SK-N-SH (cell line): ENCODE data around the gene ZNF557. TPM values are rescaled to one million over a fixed set of nuclear protein-coding genes. Genes with fewer than 3 reads are reported as not detected.

ENCODE experiments used
- CTCF ChIA-PET: fragments of 300-600, 350-600 bp; formaldehyde crosslinking; extraction: SDS; loops from one replicate; lab custom pipeline; 2021; lab: Yijun Ruan, JAX
- POLR2A ChIA-PET: fragments of 350-600 bp; sonication (Branson Sonifier 250); formaldehyde crosslinking; extraction: SDS; loops from one replicate; lab custom pipeline; 2020; ENCODE audit warnings: antibody characterized with exemption, inconsistent platforms; lab: Yijun Ruan, JAX
- DNase-seq: peaks from one replicate; pipeline ENCODE4 v3.0.0; 2012
- H2AFZ ChIP-seq: fragments of 200-600 bp; sonication (generic); 2 replicates; pipeline ENCODE4 v1.8.1; 2016; ENCODE audit warnings: antibody characterized with exemption, mild to moderate bottlenecking, low read depth
- H3F3A ChIP-seq: fragments of 200-600 bp; sonication (generic); replicated peaks from 2 replicates; pipeline ENCODE3; 2016; ENCODE audit warnings: antibody characterized with exemption, mild to moderate bottlenecking; ENCODE audit not compliant: insufficient read depth
- H3K27ac ChIP-seq, 2 experiments: fragments of 200-500 bp in 1 of 2; fragments of 200-600 bp in 1 of 2; sonication (Bioruptor generic) in 1 of 2; sonication (generic), shearing (Covaris generic) in 1 of 2; 2 replicates each; pipeline versions ENCODE4 v1.5.1 to v1.6.1; 2014 to 2016; ENCODE audit warnings: low read depth in 2 of 2, inconsistent platforms in 1 of 2, low read length in 1 of 2, mild to moderate bottlenecking in 1 of 2, mixed read lengths in 1 of 2
- H3K27me3 ChIP-seq: fragments of 200-600 bp; sonication (generic), shearing (Covaris generic); 2 replicates; pipeline ENCODE4 v1.6.1; 2016; ENCODE audit warnings: mixed run types; ENCODE audit not compliant: insufficient read depth
- H3K36me3 ChIP-seq, 2 experiments: fragments of 200-500 bp in 1 of 2; fragments of 200-600 bp in 1 of 2; sonication (Bioruptor generic) in 1 of 2; sonication (generic) in 1 of 2; replicated peaks in 1 of 2; 2 replicates each; pipeline versions ENCODE3 to v1.5.1; 2014 to 2016; ENCODE audit warnings: low read length in 1 of 2, mild to moderate bottlenecking in 1 of 2; ENCODE audit not compliant: insufficient read depth in 2 of 2, control insufficient read depth in 1 of 2
- H3K4me1 ChIP-seq, 2 experiments: fragments of 200-500 bp in 1 of 2; fragments of 200-600 bp in 1 of 2; sonication (Bioruptor generic) in 1 of 2; sonication (generic), shearing (Covaris generic) in 1 of 2; 2 replicates each; pipeline versions ENCODE4 v1.5.1 to v1.6.1; 2014 to 2016; ENCODE audit warnings: low read depth in 1 of 2, low read length in 1 of 2, mixed run types in 1 of 2; ENCODE audit not compliant: insufficient read depth in 2 of 2, control insufficient read depth in 1 of 2
- H3K4me2 ChIP-seq: fragments of 200-600 bp; sonication (generic), shearing (Covaris generic); 2 replicates; pipeline ENCODE4 v1.6.1; 2017; ENCODE audit warnings: mixed run types
- H3K4me3 ChIP-seq, 2 experiments: fragments of 200-500 bp in 1 of 2; fragments of 200-600 bp in 1 of 2; sonication (Bioruptor generic) in 1 of 2; sonication (generic), shearing (Covaris generic) in 1 of 2; 2 replicates each; pipeline versions ENCODE4 v1.5.1 to v1.8.1; 2014 to 2016; ENCODE audit warnings: low read depth in 2 of 2, inconsistent platforms in 1 of 2, low read length in 1 of 2, mild to moderate bottlenecking in 1 of 2, mixed read lengths in 1 of 2, moderate library complexity in 1 of 2
- H3K79me2 ChIP-seq: fragments of 200-600 bp; sonication (generic); 2 replicates; pipeline ENCODE4 v1.8.1; 2017; ENCODE audit warnings: mild to moderate bottlenecking; ENCODE audit not compliant: insufficient read depth
- H3K9ac ChIP-seq: fragments of 200-600 bp; sonication (generic); 2 replicates; pipeline ENCODE4 v1.6.1; 2017; ENCODE audit warnings: mixed run types
- H3K9me2 ChIP-seq: fragments of 200-600 bp; sonication (generic); 2 replicates; pipeline ENCODE4 v1.6.1; 2017; ENCODE audit warnings: mixed run types
- H3K9me3 ChIP-seq: fragments of 200-600 bp; sonication (generic); 2 replicates; pipeline ENCODE4 v1.6.1; 2017; ENCODE audit warnings: mixed run types, mild to moderate bottlenecking, moderate library complexity
- H4K20me1 ChIP-seq: fragments of 200-600 bp; sonication (generic); 2 replicates; pipeline ENCODE4 v1.6.1; 2017; ENCODE audit warnings: mild to moderate bottlenecking, mixed run types; ENCODE audit not compliant: insufficient read depth
- ELF1 ChIP-seq: IDR thresholded peaks from 2 replicates; pipeline ENCODE4 v1.4.0; 2012
- EP300 ChIP-seq, 2 experiments: IDR thresholded peaks; 2 replicates each; pipeline versions ENCODE4 v1.4.0 to v1.6.1; 2012; ENCODE audit warnings: borderline replicate concordance in 1 of 2, low read depth in 1 of 2, low read length in 1 of 2
- FOSL2 ChIP-seq: IDR thresholded peaks from 2 replicates; pipeline ENCODE4 v1.4.0; 2012; ENCODE audit warnings: low read depth, mild to moderate bottlenecking, moderate library complexity, borderline replicate concordance
- FOXJ3 ChIP-seq: sonication (generic); formaldehyde crosslinking; IDR thresholded peaks from 2 replicates; pipeline ENCODE4 v1.5.1; 2020; ENCODE audit warnings: mild to moderate bottlenecking, missing genetic modification reagents
- FOXM1 ChIP-seq: IDR thresholded peaks from 2 replicates; pipeline ENCODE4 v1.4.0; 2012; ENCODE audit warnings: low read depth, mild to moderate bottlenecking
- GABPA ChIP-seq: IDR thresholded peaks from 2 replicates; pipeline ENCODE4 v1.4.0; 2012; ENCODE audit warnings: low read depth, mild to moderate bottlenecking
- JUND ChIP-seq: IDR thresholded peaks from 2 replicates; pipeline ENCODE4 v1.4.0; 2012
- NFIC ChIP-seq: IDR thresholded peaks from 2 replicates; pipeline ENCODE4 v1.4.0; 2012; ENCODE audit warnings: borderline replicate concordance
- NRF1 ChIP-seq: IDR thresholded peaks from 2 replicates; pipeline ENCODE4 v1.6.1; 2012; ENCODE audit warnings: low read depth, mild to moderate bottlenecking, low read length
- POLR2AphosphoS5 ChIP-seq: IDR thresholded peaks from 2 replicates; pipeline ENCODE4 v1.6.1; 2012; ENCODE audit warnings: low read depth, low read length
- RAD21 ChIP-seq: IDR thresholded peaks from 2 replicates; pipeline ENCODE4 v1.6.1; 2012; ENCODE audit warnings: mild to moderate bottlenecking, low read length
- RXRA ChIP-seq: IDR thresholded peaks from 2 replicates; pipeline ENCODE4 v1.4.0; 2012; ENCODE audit warnings: low read depth, mild to moderate bottlenecking, borderline replicate concordance
- TEAD4 ChIP-seq: IDR thresholded peaks from 2 replicates; pipeline ENCODE4 v1.4.0; 2012; ENCODE audit warnings: mild to moderate bottlenecking, borderline replicate concordance; ENCODE audit not compliant: insufficient read depth
- YY1 ChIP-seq: IDR thresholded peaks from 2 replicates; pipeline ENCODE4 v1.4.0; 2012; ENCODE audit warnings: low read depth, mild to moderate bottlenecking
- WGBS: methylation state at CpG from one replicate; pipeline ENCODE4 v1.1.6; 2017; ENCODE audit warnings: low lambda C conversion rate; 5-methylcytosine and 5-hydroxymethylcytosine counted together
- polyA plus RNA-seq, 3 experiments: library from polyadenylated mRNA; depleted of rRNA; stranded (reverse); fragments of >200 nt; gene quantifications; 2 replicates each; pipeline ENCODE4 v1.2.3, GENCODE V29; 2012
- TF ChIP-seq, protein P1 (sequence below): IDR thresholded peaks from 2 replicates; pipeline ENCODE4 v1.6.1; 2012; ENCODE audit warnings: mild to moderate bottlenecking, low read depth, low read length, moderate library complexity
- TF ChIP-seq, protein P2 (sequence below): fragments of 150-350 bp; IDR thresholded peaks from 2 replicates; pipeline ENCODE4 v1.6.1; 2016; ENCODE audit warnings: mild to moderate bottlenecking, low read depth, low read length
- TF ChIP-seq, protein P3 (sequence below): IDR thresholded peaks from 2 replicates; pipeline ENCODE4; 2012
- TF ChIP-seq, protein P4 (sequence below): fragments of 200-600 bp; sonication (generic); IDR thresholded peaks from 2 replicates; pipeline ENCODE4 v1.6.1; 2017; ENCODE audit warnings: antibody characterized with exemption, mild to moderate bottlenecking, moderate library complexity
- TF ChIP-seq, protein P5 (sequence below): IDR thresholded peaks from 2 replicates; pipeline ENCODE4 v1.4.0; 2012; ENCODE audit warnings: low read depth

ZNF557 gene
- polyA plus RNA-seq, 1 of the 3 experiments (the other 2 are of a cell fraction) = 2.3 TPM

DNA sequence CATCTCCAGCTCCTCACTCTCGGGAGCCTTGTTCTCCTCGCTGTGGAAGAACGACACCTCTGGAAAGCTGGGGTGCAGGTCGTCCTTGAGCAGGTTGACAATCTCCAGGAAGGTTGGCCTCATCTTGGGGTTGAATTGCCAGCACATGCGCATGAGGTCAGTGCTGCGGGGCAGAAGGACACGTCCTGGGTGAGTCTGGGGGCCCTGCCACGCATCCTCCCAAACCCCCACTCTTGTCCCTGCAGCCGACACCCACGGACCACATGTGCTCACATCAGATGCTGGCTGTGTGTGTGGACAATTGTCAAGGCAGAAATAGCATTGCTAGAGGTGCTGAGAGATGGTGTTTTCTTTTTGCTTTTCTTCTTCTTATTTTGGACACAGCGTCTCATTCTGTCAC lies 47.7 kb downstream of the ZNF557 start:
- Histone ChIP-seq H3K4me3 (no peak overlapping the region), H3K9ac (no peak overlapping the region), H3K36me3 (no peaks in the 10 kb centered on the region), H3K27ac (no peak overlapping the region), H3F3A (no peaks in the 10 kb centered on the region), H3K27me3 (no peaks in the 10 kb centered on the region), H3K79me2 (no peaks in the 10 kb centered on the region), H3K4me1 (no peaks in the 10 kb centered on the region), H2AFZ (no peak overlapping the region), H3K9me2 (no peaks in the 10 kb centered on the region), H4K20me1 (no peaks in the 10 kb centered on the region), H3K9me3 (no peaks in the 10 kb centered on the region), H3K4me2 (no peak overlapping the region)
- POLR2A ChIA-PET = no interaction called here
- WGBS = 91% methylated on average over 10 of the region's 11 CpGs
- no peak for DNase-seq
- TF ChIP-seq FOXM1 (no peak), FOXJ3 (CRISPR knock-in tag) (no peak), YY1 (no peak), RXRA (no peak), POLR2AphosphoS5 (no peak), TEAD4 (no peak), NRF1 (no peak), NFIC (no peak), ELF1 (no peak), JUND (no peak), GABPA (no peak), FOSL2 (no peak), EP300 (IDR thresholded peaks at IDR 0.05; ENCODE audit: borderline replicate concordance in 1 of 2, low read depth in 1 of 2, low read length in 1 of 2) (no peak), RAD21 (no peak)
- TF ChIP-seq, protein P1, sequence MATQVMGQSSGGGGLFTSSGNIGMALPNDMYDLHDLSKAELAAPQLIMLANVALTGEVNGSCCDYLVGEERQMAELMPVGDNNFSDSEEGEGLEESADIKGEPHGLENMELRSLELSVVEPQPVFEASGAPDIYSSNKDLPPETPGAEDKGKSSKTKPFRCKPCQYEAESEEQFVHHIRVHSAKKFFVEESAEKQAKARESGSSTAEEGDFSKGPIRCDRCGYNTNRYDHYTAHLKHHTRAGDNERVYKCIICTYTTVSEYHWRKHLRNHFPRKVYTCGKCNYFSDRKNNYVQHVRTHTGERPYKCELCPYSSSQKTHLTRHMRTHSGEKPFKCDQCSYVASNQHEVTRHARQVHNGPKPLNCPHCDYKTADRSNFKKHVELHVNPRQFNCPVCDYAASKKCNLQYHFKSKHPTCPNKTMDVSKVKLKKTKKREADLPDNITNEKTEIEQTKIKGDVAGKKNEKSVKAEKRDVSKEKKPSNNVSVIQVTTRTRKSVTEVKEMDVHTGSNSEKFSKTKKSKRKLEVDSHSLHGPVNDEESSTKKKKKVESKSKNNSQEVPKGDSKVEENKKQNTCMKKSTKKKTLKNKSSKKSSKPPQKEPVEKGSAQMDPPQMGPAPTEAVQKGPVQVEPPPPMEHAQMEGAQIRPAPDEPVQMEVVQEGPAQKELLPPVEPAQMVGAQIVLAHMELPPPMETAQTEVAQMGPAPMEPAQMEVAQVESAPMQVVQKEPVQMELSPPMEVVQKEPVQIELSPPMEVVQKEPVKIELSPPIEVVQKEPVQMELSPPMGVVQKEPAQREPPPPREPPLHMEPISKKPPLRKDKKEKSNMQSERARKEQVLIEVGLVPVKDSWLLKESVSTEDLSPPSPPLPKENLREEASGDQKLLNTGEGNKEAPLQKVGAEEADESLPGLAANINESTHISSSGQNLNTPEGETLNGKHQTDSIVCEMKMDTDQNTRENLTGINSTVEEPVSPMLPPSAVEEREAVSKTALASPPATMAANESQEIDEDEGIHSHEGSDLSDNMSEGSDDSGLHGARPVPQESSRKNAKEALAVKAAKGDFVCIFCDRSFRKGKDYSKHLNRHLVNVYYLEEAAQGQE = no peak
- TF ChIP-seq, protein P2, sequence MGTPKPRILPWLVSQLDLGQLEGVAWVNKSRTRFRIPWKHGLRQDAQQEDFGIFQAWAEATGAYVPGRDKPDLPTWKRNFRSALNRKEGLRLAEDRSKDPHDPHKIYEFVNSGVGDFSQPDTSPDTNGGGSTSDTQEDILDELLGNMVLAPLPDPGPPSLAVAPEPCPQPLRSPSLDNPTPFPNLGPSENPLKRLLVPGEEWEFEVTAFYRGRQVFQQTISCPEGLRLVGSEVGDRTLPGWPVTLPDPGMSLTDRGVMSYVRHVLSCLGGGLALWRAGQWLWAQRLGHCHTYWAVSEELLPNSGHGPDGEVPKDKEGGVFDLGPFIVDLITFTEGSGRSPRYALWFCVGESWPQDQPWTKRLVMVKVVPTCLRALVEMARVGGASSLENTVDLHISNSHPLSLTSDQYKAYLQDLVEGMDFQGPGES = no peak
- TF ChIP-seq, protein P3, sequence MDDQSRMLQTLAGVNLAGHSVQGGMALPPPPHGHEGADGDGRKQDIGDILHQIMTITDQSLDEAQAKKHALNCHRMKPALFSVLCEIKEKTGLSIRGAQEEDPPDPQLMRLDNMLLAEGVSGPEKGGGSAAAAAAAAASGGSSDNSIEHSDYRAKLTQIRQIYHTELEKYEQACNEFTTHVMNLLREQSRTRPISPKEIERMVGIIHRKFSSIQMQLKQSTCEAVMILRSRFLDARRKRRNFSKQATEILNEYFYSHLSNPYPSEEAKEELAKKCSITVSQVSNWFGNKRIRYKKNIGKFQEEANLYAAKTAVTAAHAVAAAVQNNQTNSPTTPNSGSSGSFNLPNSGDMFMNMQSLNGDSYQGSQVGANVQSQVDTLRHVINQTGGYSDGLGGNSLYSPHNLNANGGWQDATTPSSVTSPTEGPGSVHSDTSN = no peak
- TF ChIP-seq, protein P4, sequence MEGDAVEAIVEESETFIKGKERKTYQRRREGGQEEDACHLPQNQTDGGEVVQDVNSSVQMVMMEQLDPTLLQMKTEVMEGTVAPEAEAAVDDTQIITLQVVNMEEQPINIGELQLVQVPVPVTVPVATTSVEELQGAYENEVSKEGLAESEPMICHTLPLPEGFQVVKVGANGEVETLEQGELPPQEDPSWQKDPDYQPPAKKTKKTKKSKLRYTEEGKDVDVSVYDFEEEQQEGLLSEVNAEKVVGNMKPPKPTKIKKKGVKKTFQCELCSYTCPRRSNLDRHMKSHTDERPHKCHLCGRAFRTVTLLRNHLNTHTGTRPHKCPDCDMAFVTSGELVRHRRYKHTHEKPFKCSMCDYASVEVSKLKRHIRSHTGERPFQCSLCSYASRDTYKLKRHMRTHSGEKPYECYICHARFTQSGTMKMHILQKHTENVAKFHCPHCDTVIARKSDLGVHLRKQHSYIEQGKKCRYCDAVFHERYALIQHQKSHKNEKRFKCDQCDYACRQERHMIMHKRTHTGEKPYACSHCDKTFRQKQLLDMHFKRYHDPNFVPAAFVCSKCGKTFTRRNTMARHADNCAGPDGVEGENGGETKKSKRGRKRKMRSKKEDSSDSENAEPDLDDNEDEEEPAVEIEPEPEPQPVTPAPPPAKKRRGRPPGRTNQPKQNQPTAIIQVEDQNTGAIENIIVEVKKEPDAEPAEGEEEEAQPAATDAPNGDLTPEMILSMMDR = no peak
- TF ChIP-seq, protein P5, sequence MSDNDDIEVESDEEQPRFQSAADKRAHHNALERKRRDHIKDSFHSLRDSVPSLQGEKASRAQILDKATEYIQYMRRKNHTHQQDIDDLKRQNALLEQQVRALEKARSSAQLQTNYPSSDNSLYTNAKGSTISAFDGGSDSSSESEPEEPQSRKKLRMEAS = no peak
- CTCF ChIA-PET = interaction anchor here (1.6 kb wide), 1 partner anchor 15 kb away, joined by 5 read pairs; no protein-coding TSS in a partner anchor
